GF-D8 (cell line): Measurements from ENCODE around the gene SMDT1.

Experiments
- DNase-seq: peaks from one replicate; lab custom pipeline; 2025; lab: John Stamatoyannopoulos, UW

Gene SMDT1, protein sequence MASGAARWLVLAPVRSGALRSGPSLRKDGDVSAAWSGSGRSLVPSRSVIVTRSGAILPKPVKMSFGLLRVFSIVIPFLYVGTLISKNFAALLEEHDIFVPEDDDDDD

DNA sequence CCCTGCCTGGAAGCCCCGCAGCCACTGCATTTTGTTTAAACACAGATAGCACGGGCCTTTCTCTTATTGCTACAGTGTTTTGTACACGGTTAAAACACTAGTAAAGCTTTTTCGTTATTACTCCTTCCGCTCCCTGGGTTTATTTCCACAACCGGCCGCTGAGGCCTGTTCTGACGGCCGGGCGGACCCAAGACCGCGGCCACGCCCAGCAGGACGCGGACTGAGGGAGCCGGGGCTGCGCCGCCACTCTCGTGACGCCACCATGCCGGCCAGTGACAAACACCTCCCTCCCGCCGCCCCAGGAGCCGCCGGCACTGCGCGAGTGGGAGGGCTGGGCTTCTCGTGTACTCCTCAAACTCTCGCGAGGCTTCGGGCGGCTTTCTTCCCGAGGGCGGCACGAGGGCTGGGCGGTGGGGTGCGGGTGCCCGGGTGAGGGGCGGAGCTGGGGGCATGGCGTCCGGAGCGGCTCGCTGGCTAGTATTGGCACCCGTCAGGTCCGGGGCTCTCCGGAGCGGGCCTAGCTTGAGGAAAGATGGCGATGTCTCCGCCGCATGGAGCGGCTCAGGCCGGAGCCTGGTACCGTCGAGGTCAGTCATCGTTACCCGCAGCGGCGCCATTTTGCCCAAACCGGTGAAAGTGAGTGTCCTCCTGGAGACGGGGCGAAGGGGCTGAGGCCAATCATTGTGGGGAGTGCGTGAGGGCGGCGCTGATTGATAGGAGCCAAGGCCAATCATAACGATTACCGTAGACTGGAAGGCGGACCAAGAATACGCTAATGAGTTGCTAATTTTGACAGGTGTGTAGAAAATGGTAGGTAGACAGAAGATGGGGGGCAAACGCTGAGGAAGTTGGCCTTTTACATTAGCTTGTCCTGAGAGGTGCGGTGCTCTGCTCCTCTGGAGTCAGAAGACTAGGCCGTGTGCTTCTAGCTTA, at the start of gene SMDT1:
SMDT1 (plus strand) TSS at position 382 of the 933 bp plus-strand sequence; CDS start at position 451, 69 bp downstream.
- peak; percentile 88 for DNase-seq

DNA sequence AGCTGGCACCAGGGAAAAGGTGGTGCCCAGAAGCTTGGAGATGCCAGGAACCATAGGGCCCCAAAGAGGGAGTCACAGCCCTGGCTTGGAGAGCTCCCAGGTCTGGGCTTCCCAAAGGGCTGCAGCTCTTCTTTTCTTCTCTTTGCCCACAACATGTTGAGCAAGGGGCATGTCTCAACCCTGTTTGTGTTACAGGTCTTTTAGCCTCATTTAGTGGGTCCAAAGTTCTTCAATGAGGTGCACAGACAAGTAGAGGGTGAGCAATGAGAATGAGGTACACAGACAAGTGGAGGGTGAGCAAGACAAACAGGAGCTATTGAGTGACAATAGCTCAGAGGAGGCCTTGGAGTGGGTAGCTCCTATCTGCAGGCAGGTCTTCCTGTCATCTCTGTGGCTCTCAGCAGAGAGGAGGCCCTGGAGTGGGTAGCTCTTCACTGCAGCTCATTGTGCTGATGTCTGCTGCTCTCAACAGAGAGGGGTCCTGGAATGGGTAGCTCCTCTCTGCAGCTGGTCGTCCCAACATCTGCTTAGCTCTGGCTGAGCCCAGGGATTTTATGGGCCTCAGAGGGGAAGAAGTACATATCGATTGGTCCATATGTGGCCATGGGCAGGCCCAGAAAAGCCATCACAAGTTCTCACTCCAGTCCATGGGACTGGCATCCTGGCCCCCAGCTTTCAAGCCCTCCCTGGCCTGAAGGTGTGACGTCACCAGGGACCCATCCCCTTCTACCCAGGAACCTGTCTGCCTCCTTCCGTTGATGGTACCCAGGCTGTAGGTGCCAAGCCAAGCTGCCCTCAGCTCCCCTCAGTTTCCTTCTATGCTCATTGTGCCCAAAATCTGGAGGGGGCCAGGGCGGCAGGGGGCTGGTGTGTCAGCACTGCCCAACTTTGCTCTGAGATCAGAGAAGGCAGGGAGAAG, 46.0 kb upstream of the SMDT1 start:
- DNase-seq = no peak

GRCh38 chr22:42035256-42035655, 44.2 kb upstream of the SMDT1 start:
- no peak for DNase-seq

- no peak for DNase-seq
Measured at GRCh38 chr22:42039271-42039670, 40.2 kb upstream of the SMDT1 start.

DNA sequence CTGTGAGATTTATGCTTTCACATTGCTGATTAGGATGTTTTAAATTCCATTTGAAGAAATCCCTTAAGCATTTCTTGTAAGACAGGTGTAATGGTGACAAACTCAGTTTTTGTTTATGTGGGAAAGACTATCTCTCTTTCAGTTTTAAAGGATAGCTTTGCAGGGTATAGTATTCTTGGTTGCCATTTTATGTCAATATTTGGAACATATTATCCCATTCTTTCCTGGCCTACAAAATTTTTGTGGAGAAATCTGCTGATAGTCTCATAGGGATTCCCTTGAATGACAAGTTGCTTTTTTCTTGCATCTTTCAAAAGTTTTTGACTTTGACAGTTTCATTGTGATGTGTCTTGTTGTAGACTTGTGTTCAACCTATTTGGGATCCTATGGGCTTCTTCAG, 37.7 kb upstream of the SMDT1 start:
- no peak for DNase-seq

DNA sequence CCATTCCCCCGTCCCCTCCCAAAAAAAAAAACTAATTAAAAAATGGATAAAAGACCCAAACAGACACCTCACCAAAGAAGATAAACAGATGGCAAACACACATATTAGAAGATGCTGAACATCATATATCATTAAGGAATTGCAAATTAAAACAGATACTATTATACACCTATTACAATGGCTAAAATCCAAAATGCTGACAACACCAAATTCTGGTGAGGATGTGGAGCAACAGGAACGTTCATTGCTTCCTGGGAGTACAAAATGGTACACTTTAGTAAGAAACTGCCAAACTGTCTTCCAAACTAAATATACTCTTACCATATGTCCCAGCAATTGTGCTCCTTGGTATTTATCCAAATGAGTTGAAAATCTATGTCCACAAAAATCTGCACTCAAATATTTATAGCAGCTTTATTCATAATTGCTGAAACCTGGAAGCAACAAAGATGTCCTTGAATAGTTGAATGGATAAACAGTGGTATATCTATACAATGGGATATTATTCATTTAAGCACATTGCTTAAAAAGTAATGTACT, 28.8 kb upstream of the SMDT1 start:
- no peak for DNase-seq

DNA sequence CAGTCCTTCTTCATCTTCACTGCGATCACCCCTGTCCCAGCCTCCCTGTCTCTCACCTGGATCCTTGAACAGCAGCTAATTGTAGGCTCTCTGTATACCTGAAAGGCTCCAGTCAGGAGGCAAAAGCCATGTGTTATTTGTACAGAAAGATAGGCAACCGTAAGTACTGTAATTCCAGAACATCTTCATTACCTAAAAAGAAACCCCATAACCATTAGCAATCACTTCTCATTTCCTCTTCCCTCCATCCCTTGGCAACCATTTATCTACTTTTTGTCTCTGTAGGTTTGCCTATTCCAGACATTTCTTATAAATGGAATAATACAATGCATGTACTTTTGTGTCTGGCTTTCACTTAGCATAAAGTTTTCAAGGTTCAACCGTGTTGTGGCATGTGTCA, 26.7 kb upstream of the SMDT1 start:
- DNase-seq = no peak

- DNase-seq = no peak
Measured at GRCh38 chr22:42056757-42057511, 22.6 kb upstream of the SMDT1 start.

GRCh38 chr22:42060489-42060888, 19.0 kb upstream of the SMDT1 start:
- DNase-seq = no peak

DNA sequence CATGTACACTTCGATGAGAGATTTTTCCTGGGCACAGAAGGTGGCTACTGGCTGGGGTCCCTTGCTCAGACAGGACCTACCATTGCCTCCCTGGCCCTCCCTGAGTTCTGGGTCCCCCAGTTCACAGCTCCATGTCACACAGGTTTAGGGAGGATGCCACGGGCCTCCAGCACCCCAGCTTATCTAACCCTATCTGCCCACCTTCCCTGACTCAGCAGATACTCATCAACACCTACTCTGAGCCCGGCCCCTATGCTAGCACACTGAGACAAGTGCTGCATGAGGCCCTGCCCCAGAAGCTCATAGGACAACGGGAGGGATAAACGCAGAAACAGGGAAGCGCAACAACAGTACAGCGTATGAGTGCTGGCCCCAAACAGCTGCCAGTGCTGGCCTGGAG, 18.5 kb upstream of the SMDT1 start:
- DNase-seq = no peak

GRCh38 chr22:42062506-42063170, 16.9 kb upstream of the SMDT1 start:
- no peak for DNase-seq

DNA sequence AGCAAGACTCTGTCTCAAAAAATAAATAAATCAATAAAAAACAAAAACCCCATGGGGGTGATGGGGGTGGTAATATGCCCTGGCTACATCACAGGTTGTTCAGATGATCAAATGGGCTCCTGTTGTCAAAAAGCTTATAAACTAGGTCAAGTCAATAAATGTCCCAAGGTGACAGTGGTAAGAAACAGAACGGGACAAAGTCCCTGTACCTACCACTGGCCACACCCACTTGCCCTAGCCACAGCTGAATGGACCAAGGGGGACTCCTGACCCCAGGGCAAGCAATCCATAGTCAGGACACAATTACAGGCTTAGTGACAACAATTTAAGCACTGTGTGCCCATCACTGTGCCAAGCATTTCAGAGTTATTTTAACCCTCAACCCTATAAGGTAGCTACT, 14.9 kb upstream of the SMDT1 start:
- DNase-seq = no peak

GRCh38 chr22:42065438-42066125, 13.9 kb upstream of the SMDT1 start:
- no peak for DNase-seq

DNA sequence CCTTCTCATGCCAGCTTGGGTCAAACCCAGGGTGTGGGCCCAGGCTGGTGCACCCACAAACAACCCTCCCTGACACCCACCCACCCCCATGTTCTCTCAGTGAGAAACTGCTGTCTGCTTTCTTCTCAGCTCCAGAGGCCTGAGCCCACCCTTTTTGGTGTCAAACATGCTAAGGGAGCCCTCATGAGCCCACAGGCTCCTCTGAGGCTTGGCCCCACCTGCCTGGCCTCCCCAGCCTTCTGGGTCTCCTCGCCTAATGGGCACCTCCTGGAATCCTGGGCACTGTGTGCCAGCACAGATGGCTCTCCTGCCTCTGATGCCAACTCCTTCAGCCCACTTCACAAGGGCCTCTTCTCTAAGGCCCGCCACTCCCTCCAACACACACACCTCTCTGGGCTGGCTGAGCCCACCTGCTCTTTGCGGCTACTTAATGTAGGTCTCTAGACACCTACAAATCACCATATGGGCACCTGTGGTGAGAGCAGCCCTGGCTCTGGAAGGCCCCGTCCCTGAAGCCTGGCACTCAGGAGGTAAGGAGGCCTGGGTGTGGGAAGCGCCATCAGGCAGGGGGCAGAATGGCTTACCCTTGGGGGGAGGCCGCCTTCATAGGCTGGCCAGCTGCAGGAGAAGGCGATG, 13.3 kb upstream of the SMDT1 start:
- DNase-seq = no peak

DNA sequence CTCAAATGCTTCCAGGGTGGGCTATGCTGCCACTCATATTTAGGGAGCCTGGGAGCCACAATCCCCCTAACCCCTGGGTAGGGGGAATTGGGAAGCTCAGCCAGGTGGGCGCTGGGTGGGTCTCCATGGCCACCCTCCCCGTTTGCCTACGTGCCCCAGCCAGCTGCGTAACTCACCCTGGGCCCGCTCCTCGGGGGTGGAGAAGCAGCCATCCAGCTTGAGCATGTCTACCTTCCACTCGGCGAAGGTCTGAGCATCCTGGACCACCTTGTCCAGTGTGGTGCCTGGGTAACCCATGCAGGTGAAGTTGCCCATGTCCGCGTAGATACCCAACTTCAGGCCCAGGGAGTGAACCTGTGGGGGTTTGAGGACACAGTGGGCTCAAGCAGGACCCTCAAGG, 12.6 kb upstream of the SMDT1 start:
- no peak for DNase-seq

GRCh38 chr22:42067671-42068251, 11.7 kb upstream of the SMDT1 start:
- no peak for DNase-seq

DNA sequence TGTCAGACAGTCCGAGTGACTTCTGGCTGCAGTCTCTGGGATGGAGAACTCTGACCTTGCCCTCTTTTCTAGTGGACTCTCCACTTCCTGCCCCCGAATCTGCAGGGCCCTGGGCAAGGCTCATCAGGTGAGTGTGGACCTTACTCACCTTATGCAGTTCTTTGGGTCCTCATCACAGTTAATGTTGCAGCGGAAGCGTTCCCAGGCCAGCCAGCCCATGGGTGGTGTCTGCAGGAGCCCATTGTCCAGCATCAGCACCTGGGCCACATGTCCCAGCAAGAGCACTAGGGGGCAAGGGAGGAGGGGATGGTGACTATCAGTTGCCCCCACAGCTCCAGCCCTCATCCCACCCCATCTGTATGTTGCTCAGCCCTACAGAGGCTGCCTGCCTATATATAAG, 11.2 kb upstream of the SMDT1 start:
- DNase-seq = no peak

DNA sequence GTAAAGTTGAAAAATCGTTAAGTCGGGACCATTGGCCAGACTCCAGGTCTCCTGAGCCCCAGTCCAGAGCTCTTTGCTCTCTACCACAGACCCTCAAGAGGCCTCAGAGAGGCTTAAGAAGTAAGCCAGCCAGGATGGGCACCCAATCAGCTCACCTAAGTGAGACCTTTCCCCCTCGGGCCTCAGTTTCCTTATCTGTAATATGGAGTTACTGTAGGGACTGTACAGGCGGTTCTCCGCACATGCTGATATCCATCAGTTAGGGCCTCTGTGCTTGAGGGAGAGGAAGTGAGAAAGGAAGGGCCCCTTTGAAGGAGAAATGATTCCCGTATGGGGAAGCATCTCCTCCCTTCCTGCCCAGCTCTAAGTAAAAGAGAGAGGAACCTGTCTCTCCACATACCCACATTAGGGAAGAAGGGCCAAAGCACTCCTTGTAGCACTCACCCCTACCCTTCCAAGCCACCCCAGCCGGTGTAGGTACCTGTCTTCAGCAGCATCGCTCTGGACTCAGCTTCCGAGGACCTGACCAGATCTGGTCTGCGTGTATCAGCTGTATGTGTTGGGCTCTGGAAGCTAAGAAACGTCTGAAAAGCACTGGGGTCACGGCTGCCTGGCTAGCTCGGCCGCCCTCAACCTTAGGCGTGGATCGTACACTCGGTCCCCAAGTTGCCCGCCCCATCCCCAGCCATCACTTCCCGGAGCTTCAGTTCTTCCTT, 9.5 kb upstream of the SMDT1 start:
- DNase-seq = peak; percentile 42
